ENCODE data around the gene AQR. TPM values are rescaled to one million over a fixed set of nuclear protein-coding genes. Genes with fewer than 3 reads are reported as not detected.

The AQR gene
- total RNA-seq, 4 donors from 2014 or later: 23.3 to 31.7 (median 27.2) TPM

DNA sequence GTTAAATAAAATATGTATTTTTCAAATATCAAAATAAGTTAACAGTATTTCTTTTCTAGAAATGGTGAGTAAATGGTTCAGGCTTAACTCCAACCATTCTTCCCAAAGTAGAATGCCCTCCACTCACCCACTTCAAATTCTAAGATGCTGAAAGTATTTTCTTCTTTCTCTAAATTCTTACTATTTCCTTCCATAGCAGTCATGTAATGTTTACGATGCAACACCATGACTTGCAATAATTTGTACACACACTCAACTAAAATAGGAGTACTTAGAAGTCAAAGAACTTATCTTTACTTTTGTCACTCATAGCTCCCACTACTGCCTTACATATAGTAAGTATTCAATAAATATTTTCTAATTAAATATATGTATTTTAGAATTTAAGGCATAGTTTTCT lies 65.0 kb downstream of the AQR start:
- no peak for TF ChIP-seq CTCF (IDR thresholded peaks at IDR 0.05)
- DNase-seq (ENCODE audit: low spot score) (no peak), ATAC-seq (ENCODE audit: low FRiP score) (no peak)

DNA sequence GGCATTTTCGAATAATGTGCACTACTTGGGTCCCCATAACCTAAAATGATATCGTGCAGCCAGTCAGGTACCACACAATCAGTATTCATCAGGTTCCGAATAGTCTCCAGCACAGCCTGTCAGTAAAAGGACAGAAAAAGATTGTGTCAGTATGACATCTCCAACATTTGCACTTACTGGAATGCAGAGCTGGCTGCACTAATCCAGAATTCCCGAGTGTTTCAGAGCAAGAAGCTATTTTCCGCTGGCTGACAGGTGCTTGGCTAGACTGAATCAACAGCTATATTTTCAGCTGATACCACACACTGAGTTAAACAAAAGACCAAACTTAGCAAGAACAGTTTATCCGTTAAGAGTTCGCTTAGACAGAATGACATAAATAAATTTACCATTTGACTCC lies 68.8 kb downstream of the AQR start:
- TF ChIP-seq CTCF (IDR thresholded peaks at IDR 0.05): no peak
- no peak for ATAC-seq (ENCODE audit: low FRiP score)

DNA sequence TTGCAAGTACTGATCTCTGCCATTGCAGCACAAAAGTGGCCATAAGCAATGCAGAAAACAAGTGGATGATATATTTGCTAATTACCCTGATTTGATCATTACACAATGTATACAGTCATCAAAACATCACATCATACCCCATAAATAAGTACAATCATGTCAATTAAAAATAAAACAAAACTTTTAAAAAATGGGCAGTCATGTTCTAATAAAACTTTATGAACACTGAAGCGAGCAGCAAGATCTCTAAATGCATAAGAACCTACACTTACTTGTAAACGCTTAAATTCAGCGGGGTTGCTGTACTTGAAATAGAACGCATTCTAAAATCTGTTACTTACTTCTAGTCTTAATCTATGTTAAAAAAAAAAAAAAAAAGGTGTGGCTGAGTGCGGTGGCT lies 73.4 kb downstream of the AQR start:
- no peak for DNase-seq (ENCODE audit: low spot score)
- no peak for ATAC-seq (ENCODE audit: low FRiP score)
- TF ChIP-seq CTCF (IDR thresholded peaks at IDR 0.05): no peak

More for the DNA sequence above, 68.8 kb downstream of the AQR start:
- DNase-seq (ENCODE audit: low spot score): no peak

- ATAC-seq (ENCODE audit: low FRiP score) (no peak), DNase-seq (ENCODE audit: low spot score) (no peak)
- no peak for TF ChIP-seq CTCF (IDR thresholded peaks at IDR 0.05)
Measured at GRCh38 chr15:34893967-34894366, 75.6 kb downstream of the AQR start.

DNA sequence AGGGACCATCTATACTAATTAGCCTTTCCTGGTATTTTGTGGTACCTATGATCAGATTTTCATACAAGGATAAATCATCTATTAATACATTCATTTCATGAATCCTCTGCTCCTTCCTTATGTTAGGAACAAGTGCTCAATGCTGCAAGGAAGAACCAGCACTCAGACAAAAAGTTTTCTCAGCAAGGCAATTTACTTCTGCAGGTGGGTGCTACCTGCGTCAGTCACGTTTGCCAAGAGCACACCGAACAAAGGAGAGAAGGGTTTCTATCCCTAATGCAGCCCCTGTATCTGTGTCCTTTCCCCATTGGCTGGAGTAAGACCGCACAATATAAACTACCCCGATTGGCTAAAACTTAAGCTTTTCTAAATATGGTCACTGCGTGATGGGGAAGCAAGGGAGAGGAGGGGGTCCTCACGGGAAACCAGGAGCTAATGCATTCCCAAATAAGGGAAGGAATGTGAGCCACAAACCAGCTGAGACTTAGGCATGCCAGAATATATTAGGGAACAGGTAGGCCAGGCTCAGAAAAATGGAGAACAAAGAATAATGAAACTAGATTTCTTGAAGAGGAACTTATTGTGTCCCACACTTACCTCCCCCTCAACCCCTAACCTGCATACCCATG lies 76.5 kb downstream of the AQR start:
- no peak for ATAC-seq (ENCODE audit: low FRiP score)
- DNase-seq (ENCODE audit: low spot score): no peak
- no peak for TF ChIP-seq CTCF (IDR thresholded peaks at IDR 0.05)

DNA sequence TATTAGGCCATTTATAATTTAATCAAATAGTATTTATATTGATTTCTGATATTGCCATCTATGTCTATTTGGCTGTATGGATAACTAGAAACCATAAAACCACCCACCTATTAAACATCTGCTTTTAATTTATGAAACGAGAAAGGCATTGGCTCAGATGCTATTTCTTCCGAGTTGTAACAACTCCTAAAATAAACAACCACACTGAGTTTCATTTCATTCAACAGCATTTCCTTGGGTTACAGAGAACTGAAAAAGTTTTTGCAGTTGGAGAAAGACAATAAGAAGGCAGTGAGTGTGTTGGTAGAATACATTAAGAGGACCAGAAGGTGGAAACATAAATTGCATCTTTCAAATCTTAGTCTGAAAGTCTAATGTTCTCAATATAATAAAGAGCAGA lies 79.1 kb downstream of the AQR start:
- no peak for DNase-seq (ENCODE audit: low spot score)
- no peak for TF ChIP-seq CTCF (IDR thresholded peaks at IDR 0.05)
- no peak for ATAC-seq (ENCODE audit: low FRiP score)

DNA sequence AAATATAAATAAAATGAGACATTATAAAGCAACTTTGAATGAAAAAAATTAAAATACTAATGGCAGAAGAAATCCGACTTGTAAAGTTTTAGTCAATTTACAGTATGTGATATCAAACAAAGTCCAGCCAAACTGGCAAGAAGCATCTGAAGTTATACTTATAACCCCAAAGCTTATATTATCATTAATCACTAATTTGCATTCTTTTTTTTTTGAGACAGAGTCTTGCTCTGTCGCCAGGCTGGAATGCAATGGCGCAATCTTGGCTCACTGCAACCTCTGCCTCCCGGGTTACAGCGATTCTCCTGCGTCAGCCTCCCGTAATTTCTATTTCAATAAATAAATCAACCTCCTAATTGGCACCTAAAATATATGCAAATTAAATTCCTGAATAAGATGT lies 80.1 kb downstream of the AQR start:
- no peak for ATAC-seq (ENCODE audit: low FRiP score)
- TF ChIP-seq CTCF (IDR thresholded peaks at IDR 0.05): no peak
- DNase-seq (ENCODE audit: low spot score): no peak
